Urinary bladder (tissue), 4 donors: Measurements from ENCODE around the gene ZNF462. TPM values are rescaled to one million over a fixed set of nuclear protein-coding genes. Genes with fewer than 3 reads are reported as not detected.

Experiments used
- DNase-seq: peaks from one replicate; pipeline ENCODE4 v3.0.0-alpha.2; 2015; ENCODE audit errors: extremely low spot score
- H3K27ac ChIP-seq: one replicate; pipeline ENCODE4 v1.5.1; 2013; ENCODE audit warnings: low read depth, mild to moderate bottlenecking, moderate library complexity
- H3K36me3 ChIP-seq: one replicate; pipeline ENCODE4 v1.6.1; 2013; ENCODE audit warnings: mild to moderate bottlenecking, moderate library complexity; ENCODE audit not compliant: insufficient read depth
- H3K4me1 ChIP-seq: one replicate; pipeline ENCODE4 v1.6.1; 2013; ENCODE audit warnings: mild to moderate bottlenecking, moderate library complexity; ENCODE audit not compliant: insufficient read depth
- H3K4me3 ChIP-seq: one replicate; pipeline ENCODE4 v1.5.1; 2013; ENCODE audit warnings: low read depth, low read length
- WGBS: extraction: QIAGEN DNeasy Blood & Tissue Kit; methylation state at CpG from one replicate; pipeline ENCODE4 v1.1.7; 2013; 5-methylcytosine and 5-hydroxymethylcytosine counted together
- polyA plus RNA-seq: library from polyadenylated mRNA; stranded (reverse); fragments of 200-250 nt; gene quantifications from one replicate; pipeline ENCODE4 v1.2.3, GENCODE V29; 2013
- total RNA-seq: library from RNA; depleted of rRNA; stranded (reverse); fragments of >200 nt; gene quantifications from one replicate; pipeline ENCODE4 v1.2.3, GENCODE V29; 2014
- donor health status: healthy with polysubstance abuse.
- donor health status: healthy.

ZNF462 gene
- total and polyA plus RNA-seq, 2 donors = 4.4 to 40.2 TPM

DNA sequence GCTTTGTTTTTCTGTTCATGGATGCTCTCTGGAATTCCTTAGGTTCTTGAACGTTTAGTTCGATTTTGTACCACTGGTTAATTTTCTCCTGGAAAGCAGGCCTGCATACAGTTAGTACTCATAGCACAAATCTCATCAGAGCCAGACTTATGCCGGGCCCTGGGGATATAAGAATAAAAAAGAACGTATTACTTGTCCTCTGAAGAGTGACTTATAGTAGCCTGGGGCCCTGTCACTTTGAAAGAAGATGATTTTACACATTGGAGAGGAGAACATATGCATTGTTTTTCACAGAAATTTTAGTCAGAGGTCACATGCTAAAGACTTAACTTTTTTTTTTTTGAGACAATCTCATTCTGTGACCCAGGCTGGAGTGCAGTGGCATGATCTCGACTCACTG lies 50.3 kb downstream of the ZNF462 start:
- DNase-seq = no peak
- Histone ChIP-seq H3K27ac (no peak overlapping the region), H3K36me3 (no peaks in the 10 kb centered on the region), H3K4me3 (no peak overlapping the region), H3K4me1 (no peaks in the 10 kb centered on the region)
- WGBS = 81% methylated on average over 5 of the region's 5 CpGs

DNA sequence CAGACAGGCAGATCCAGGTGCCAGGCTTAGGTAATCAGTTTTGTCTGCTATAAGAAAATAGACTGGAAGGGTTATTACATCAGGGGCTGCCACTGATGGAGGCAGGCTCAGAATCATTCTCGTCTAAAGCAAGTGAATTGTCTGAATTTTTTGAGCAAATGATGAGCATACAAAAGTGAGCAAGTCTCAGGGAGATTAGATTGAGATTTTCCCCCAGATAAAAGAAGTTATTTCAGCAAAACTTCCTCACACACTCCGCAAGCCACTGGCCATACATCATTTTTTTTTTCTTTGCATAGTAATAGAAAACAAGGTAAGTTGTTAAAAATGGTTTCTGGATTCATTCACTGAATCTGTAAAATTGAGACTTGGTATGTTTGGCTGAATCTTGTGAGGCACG lies 52.9 kb downstream of the ZNF462 start:
- DNase-seq = no peak
- H3K27ac ChIP-seq = no peak overlapping the region
- H3K36me3 ChIP-seq = no peaks in the 10 kb centered on the region
- H3K4me3 ChIP-seq = no peak overlapping the region
- 87% methylated on average over 3 of the region's 3 CpGs for WGBS
- no peaks in the 10 kb centered on the region for H3K4me1 ChIP-seq

DNA sequence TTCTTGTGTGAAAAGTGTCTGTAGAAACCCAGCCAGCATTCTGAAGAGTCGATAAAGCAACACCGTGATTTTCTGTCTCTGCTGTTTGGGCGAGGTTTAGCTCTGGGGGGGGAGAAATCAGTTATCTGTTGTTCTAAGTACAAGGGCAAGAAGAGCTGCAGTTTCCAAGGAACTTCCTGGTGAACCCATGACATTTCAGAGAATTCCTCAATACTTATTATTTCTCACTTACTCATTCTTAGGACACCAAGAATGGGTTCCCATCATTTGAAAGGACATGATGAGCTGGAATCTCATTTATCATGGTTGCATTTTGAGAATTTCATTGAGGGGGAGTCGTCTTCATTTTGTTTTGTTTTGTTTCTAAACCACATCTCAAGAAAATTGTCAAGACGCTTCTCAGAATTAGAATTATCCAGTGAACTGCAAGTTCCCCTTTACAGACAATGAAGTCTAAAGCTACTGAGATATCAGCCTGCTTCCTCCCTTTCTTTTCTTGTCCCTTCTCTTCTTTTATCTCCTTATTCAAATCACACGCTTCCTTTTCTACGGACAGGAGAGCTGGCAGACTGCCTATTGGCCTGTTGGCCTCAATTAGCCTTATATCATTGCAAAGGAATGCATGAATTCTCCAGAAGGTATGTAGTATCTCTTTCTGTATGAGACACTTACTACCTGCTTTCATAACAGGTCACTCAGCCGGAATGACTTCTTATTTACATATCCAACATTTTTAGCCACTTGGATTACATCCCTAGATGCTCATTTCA lies 53.7 kb downstream of the ZNF462 start:
- no peak for DNase-seq
- no peak overlapping the region for H3K4me3 ChIP-seq
- WGBS = 51% methylated on average over 8 of the region's 8 CpGs

DNA sequence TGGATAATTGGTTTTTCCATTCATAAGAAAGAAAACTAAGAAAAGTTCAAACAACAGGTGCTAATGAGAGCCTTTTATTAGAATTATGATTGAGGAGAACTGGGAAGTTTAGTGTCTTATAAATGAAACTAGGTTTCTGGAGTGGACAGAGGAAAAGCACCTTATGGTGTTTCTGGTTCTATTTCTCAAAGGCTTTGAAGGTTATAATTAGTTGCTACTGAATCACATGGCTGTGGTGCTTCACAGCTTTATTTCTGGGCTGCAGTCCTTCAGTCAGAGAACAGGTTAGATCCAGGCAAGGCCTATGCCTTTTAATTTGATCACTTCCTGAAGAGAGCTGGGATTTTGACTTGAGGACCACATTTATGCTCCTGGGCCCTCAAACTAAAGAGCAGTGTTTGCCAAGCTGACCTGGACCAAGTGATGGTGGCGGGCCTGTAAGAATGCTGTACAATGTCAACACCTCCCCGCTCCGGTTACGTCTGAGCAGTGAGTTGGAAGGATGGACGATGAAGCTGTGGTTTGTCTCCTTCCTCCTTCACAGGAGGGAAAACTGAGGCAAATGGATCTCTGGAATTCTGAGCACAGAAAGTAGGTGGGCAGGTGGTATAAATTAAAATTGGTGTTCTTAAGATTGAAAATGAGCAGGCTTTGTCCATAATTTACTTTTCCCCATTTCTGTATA lies 56.0 kb downstream of the ZNF462 start:
- Histone ChIP-seq H3K36me3 (no peaks in the 10 kb centered on the region), H3K4me1 (no peaks in the 10 kb centered on the region), H3K27ac (no peak overlapping the region), H3K4me3 (no peak overlapping the region)
- no peak for DNase-seq
- 96% methylated on average over 5 of the region's 5 CpGs for WGBS

More for the DNA sequence above, 53.7 kb downstream of the ZNF462 start:
- Histone ChIP-seq H3K27ac (no peak overlapping the region), H3K4me1 (no peaks in the 10 kb centered on the region), H3K36me3 (no peaks in the 10 kb centered on the region)

DNA sequence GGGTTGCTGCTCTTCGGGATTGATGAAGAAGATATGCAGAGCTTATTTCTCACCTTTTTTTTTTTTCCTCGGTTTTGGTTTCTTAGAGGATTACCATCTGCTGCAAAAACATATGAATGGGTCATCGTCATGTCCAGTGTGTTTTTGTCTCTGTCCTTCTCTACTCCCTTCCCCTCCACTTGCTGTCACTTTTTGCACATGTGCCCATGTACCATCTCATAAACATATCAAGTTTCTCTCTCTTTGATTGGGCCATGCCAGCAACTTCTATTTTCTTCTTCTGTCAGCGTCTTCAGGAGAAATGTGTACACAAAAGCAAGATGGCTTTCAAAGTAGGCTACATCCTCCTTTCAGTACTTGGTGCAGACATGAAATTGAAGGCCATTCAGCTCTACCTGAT lies 57.1 kb downstream of the ZNF462 start:
- Histone ChIP-seq H3K27ac (no peak overlapping the region), H3K36me3 (no peaks in the 10 kb centered on the region), H3K4me3 (no peak overlapping the region), H3K4me1 (no peaks in the 10 kb centered on the region)
- 87% methylated on average over 4 of the region's 4 CpGs for whole genome bisulfite sequencing
- DNase-seq = no peak

DNA sequence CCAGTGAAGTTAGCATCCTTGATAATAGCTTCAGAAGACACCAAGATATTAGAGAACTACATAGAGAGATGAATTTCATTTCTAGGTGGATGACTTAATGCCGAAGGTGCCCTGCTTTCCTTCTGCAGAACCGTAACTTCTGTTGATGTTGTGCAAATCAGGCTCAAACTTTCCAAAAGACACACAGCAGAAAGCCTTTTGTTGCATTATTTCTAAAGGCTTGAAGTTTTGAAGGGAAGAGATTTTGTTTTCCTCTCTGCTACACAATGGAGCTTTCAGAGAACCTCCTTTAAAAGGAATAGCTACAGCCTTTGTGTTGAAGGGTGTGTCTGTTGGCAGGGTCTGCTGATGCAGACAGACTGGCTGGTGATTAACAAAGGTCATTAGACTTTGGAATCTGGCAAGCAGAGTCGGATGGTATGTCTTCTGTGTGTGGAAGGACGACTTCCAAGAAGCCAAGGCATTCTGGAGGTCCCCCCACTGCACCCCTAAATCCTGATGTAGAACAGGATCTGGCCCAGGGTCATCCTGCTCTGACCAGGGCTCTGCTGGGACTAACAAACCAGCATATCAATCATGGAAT lies 57.8 kb downstream of the ZNF462 start:
- peak overlapping the region; percentile 75 for H3K27ac ChIP-seq
- no peaks in the 10 kb centered on the region for H3K4me1 ChIP-seq
- no peak overlapping the region for H3K4me3 ChIP-seq
- H3K36me3 ChIP-seq = no peaks in the 10 kb centered on the region
- WGBS = 46% methylated on average over 4 of the region's 4 CpGs
- DNase-seq = no peak

DNA sequence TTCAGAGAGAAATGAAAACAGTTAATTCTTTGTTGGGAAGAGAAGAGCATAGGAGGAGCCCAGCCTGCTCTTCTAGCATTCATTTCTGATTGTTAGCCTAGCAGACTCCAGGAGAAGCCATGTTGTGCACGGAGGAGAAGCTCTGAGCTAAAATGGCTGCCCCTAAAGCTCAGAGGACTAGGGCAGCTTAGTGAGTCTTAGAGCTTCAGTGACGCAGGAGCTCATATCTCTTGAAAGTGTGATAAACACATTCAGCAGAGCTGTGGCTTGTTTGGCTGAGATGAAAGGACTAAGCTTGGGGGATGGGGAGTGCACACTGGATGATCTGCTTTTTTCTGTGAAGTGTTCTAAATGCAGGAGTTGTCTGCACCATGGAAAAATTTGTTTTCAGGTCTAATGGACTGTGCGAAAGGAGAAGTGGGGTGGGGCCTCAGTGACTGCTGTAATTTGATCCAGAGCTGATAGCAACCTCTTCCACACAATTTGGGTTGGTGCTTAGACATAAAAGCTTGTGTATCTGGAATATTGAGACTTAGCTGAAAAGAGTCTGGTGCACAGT lies 58.5 kb downstream of the ZNF462 start:
- Histone ChIP-seq H3K36me3 (no peaks in the 10 kb centered on the region), H3K4me3 (no peak overlapping the region), H3K4me1 (no peaks in the 10 kb centered on the region), H3K27ac (peak overlapping the region; percentile 75)
- DNase-seq = peak; percentile 63
- WGBS = 10% methylated on average over 3 of the region's 3 CpGs

DNA sequence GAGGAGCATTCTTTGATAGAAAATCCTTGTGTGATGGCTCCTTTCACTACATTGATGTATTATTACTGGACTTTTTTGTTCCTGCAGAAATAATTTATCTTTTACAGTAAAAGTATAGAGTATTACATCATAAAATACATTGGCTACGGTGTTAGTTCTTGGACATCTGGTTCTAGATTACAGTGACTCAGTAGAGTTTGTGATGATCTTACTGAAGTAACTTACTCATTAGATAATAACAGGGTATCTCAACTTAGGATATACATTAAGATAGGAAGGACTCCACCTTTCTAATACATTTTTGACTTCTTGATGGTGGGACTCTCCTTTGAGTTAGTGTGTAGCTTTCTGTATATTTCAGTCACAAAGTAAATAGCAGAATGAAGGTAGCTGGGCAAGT lies 59.1 kb downstream of the ZNF462 start:
- Histone ChIP-seq H3K36me3 (peaks cover 2% of the 10 kb centered on the region), H3K4me3 (no peak overlapping the region), H3K27ac (no peak overlapping the region), H3K4me1 (no peaks in the 10 kb centered on the region)
- WGBS = 33% methylated on average over 1 of the region's 1 CpG
- DNase-seq = no peak

DNA sequence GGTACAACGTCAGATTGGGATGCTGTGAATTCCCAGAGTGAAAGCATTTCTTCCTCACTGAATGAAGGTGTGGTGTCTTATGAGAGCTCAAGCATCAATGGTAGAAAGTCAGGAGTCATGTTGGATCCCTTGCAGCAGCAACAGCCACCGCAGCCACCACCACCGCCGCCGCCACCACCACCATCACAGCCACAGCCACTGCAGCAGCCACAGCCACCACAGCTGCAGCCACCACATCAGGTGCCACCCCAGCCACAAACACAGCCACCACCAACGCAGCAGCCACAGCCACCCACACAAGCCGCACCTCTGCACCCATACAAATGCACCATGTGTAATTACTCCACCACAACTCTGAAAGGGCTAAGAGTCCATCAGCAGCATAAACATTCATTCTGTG lies 62.4 kb downstream of the ZNF462 start:
- DNase-seq = no peak
- WGBS = 99% methylated on average over 7 of the region's 7 CpGs
- no peaks in the 10 kb centered on the region for H3K4me1 ChIP-seq
- H3K27ac ChIP-seq = no peak overlapping the region
- H3K36me3 ChIP-seq = peaks cover 2% of the 10 kb centered on the region
- H3K4me3 ChIP-seq = no peak overlapping the region

DNA sequence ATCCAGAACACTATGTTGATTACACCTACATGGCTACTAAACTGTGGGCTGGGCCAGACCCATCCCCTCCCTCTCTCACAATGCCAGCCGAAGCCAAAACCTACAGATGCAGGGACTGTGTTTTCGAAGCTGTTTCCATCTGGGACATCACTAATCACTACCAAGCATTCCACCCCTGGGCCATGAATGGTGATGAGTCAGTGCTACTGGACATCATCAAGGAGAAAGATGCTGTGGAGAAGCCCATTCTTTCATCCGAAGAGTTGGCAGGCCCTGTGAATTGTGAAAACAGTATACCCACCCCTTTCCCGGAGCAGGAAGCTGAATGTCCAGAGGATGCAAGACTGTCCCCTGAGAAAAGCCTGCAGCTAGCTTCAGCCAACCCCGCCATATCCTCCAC lies 65.0 kb downstream of the ZNF462 start:
- H3K36me3 ChIP-seq = peaks cover 2% of the 10 kb centered on the region
- WGBS = 84% methylated on average over 5 of the region's 5 CpGs

DNA sequence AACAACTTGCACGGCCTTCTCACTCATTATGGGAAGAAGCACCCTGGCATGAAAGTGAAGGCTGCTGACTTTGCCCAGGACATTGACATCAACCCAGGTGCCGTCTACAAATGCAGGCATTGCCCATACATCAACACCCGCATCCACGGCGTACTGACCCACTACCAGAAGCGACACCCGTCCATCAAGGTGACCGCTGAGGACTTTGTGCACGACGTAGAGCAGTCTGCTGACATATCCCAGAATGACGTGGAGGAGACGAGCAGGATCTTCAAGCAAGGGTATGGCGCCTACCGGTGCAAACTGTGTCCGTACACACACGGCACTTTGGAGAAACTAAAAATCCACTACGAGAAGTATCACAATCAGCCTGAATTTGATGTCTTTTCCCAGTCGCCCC lies 65.4 kb downstream of the ZNF462 start:
- no peaks in the 10 kb centered on the region for H3K4me1 ChIP-seq
- H3K4me3 ChIP-seq = no peak overlapping the region
- 98% methylated on average over 18 of the region's 18 CpGs for WGBS
- no peak for DNase-seq
- H3K36me3 ChIP-seq = peaks cover 2% of the 10 kb centered on the region
- H3K27ac ChIP-seq = no peak overlapping the region

More for the DNA sequence above, 65.0 kb downstream of the ZNF462 start:
- no peak for DNase-seq
- Histone ChIP-seq H3K4me3 (no peak overlapping the region), H3K27ac (no peak overlapping the region), H3K4me1 (no peaks in the 10 kb centered on the region)

DNA sequence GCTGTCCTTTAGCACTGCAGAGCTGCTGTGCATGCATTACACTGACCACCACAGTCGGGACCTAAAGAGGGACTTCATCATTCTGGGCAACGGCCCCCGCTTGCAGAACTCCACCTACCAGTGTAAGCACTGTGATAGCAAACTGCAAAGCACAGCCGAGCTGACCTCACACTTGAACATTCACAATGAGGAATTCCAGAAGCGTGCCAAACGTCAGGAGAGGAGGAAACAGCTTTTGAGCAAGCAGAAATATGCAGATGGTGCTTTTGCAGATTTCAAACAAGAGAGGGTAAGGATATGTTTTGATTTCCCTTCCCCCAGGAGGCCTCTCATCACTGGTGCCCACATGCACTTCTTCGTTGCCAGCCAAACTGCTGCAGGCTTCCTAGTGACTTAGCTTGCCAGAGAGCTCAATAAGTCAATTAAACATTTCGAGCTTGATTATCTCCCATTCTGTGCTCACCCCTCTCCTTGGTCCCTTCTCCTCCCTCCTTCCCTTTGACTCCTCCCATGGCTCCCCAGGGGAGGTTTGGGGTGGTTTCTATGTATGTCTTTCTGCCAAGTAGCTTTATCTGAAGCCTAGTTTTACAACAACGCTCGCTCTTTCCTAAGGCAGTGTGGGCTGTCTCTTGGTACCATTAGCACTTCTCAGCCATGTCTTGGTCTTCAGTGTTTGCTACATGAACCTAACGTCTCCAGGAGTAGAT lies 66.7 kb downstream of the ZNF462 start:
- Histone ChIP-seq H3K4me1 (no peaks in the 10 kb centered on the region), H3K36me3 (peaks cover 2% of the 10 kb centered on the region), H3K4me3 (no peak overlapping the region), H3K27ac (no peak overlapping the region)
- no peak for DNase-seq
- WGBS = 36% methylated on average over 11 of the region's 11 CpGs

DNA sequence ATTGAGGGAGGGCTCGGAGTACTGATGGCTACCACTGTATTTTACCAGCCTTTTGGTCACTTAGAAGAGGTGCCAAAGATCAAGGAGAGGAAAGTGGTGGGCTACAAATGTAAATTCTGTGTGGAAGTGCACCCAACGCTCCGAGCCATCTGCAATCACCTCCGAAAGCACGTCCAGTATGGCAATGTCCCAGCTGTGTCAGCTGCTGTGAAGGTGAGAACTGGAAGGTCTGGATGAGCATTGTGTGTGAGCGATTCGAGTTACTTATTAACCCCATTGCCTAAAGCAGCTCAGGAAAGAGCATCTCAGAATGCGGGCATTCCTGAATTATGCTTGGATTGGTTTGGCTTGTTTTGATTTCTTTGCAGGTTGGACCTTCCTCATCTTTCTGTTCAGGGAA lies 67.5 kb downstream of the ZNF462 start:
- 90% methylated on average over 8 of the region's 8 CpGs for WGBS
- Histone ChIP-seq H3K27ac (no peak overlapping the region), H3K4me1 (no peaks in the 10 kb centered on the region), H3K4me3 (no peak overlapping the region), H3K36me3 (peaks cover 2% of the 10 kb centered on the region)
- DNase-seq = no peak
